Endothelial cell of umbilical vein (primary cell): Measurements from ENCODE around the gene ATXN7. TPM values are rescaled to one million over a fixed set of nuclear protein-coding genes. Genes with fewer than 3 reads are reported as not detected.

ENCODE experiments used
- BruUV-seq: library from RNA; stranded (reverse); fragments of 400-500 nt; replicated peaks from 2 replicates; lab custom pipeline; 2021; lab: Mats Ljungman, UMichigan
- CTCF ChIA-PET: fragments of 300-600, 350-600 bp; sonication (Branson Sonifier 250); formaldehyde crosslinking; loops from one replicate; lab custom pipeline; 2021; ENCODE audit warnings: antibody characterized with exemption, inconsistent platforms; lab: Charles Lee
- POLR2A ChIA-PET: fragments of 300-600, 350-600 bp; sonication (Branson Sonifier 250); formaldehyde crosslinking; loops from one replicate; lab custom pipeline; 2021; ENCODE audit warnings: antibody characterized with exemption, inconsistent platforms; lab: Charles Lee
- DNase-seq: peaks from one replicate; pipeline ENCODE4 v3.0.0-alpha.2; 2011; ENCODE audit warnings: low read depth, low spot score
- FAIRE-seq: peaks from 2 replicates; lab custom pipeline; 2011; peaks lifted over from hg19 to GRCh38; lab: Jason Lieb, UNC
- H2AFZ ChIP-seq: 2 replicates; pipeline ENCODE4 v1.6.0; 2012; ENCODE audit warnings: low read depth, low read length, control low read depth, inconsistent platforms
- H3K27ac ChIP-seq: 2 replicates; pipeline ENCODE4 v1.5.1; 2011; ENCODE audit warnings: low read depth, mild to moderate bottlenecking, control low read depth, low read length, moderate library complexity; ENCODE audit not compliant: insufficient read depth
- H3K27me3 ChIP-seq, 2 experiments: 2 replicates each; pipeline versions ENCODE4 v1.6.0 to v1.6.1; 2011; ENCODE audit warnings: low read length in 2 of 2, mixed read lengths in 1 of 2; ENCODE audit not compliant: control insufficient read depth in 2 of 2, insufficient read depth in 2 of 2
- H3K36me3 ChIP-seq, 2 experiments: 2 replicates in 1 of 2; 3 replicates in 1 of 2; pipeline ENCODE4 v1.5.1; 2011; ENCODE audit warnings: low read length in 2 of 2, mild to moderate bottlenecking in 1 of 2, moderate library complexity in 1 of 2; ENCODE audit not compliant: control insufficient read depth in 2 of 2, insufficient read depth in 2 of 2; ENCODE audit errors: extremely low read depth in 1 of 2
- H3K4me1 ChIP-seq: 3 replicates; pipeline ENCODE4 v1.5.1; 2011; ENCODE audit warnings: mild to moderate bottlenecking, low read length; ENCODE audit not compliant: control insufficient read depth, insufficient read depth; ENCODE audit errors: extremely low read depth
- H3K4me2 ChIP-seq: 2 replicates; pipeline ENCODE4 v1.6.1; 2011; ENCODE audit warnings: low read length, control low read depth, mixed read lengths; ENCODE audit not compliant: insufficient read depth
- H3K4me3 ChIP-seq, 3 experiments: fragments of 200-600 bp in 1 of 3; sonication (generic), shearing (Covaris generic) in 1 of 3; replicated peaks in 1 of 3; 2 replicates each; pipeline ENCODE4 v1.5.1; 2011 to 2016; ENCODE audit warnings: control low read depth in 3 of 3, low read length in 3 of 3, mild to moderate bottlenecking in 2 of 3, inconsistent platforms in 1 of 3, low read depth in 1 of 3, moderate library complexity in 1 of 3; ENCODE audit not compliant: insufficient read depth in 1 of 3
- H3K79me2 ChIP-seq: 2 replicates; pipeline ENCODE4 v1.6.0; 2012; ENCODE audit warnings: low read length, inconsistent platforms; ENCODE audit not compliant: control insufficient read depth, insufficient read depth
- H3K9ac ChIP-seq: replicated peaks from 2 replicates; pipeline ENCODE3; 2011; ENCODE audit warnings: low read length, control low read depth; ENCODE audit not compliant: insufficient read depth; ENCODE audit errors: extremely low read depth
- H3K9me1 ChIP-seq: replicated peaks from 3 replicates; pipeline ENCODE4 v1.6.0; 2011; ENCODE audit warnings: mild to moderate bottlenecking, low read length; ENCODE audit not compliant: control insufficient read depth, insufficient read depth; ENCODE audit errors: extremely low read depth
- H3K9me3 ChIP-seq: replicated peaks from 2 replicates; pipeline ENCODE4 v1.5.1; 2012; ENCODE audit warnings: low read length, inconsistent platforms; ENCODE audit not compliant: control insufficient read depth, insufficient read depth
- H4K20me1 ChIP-seq: replicated peaks from 2 replicates; pipeline ENCODE3; 2011; ENCODE audit warnings: mild to moderate bottlenecking, low read length; ENCODE audit not compliant: control insufficient read depth, insufficient read depth; ENCODE audit errors: extremely low read depth
- CTCF ChIP-seq, 2 donors: IDR thresholded peaks; 1 replicate in 1 of 2; 2 replicates in 1 of 2; pipeline ENCODE4 v1.5.1; 2011; ENCODE audit warnings: low read length in 2 of 2, mild to moderate bottlenecking in 2 of 2, moderate library complexity in 2 of 2, control low read depth in 1 of 2, inconsistent platforms in 1 of 2, low read depth in 1 of 2; ENCODE audit not compliant: insufficient read depth in 1 of 2; ENCODE audit errors: extremely low read depth in 1 of 2
- EZH2 ChIP-seq: IDR thresholded peaks from 2 replicates; pipeline ENCODE4 v1.6.1; 2012; ENCODE audit warnings: borderline replicate concordance, low read depth, mild to moderate bottlenecking, moderate library complexity, low read length, inconsistent platforms; ENCODE audit not compliant: severe bottlenecking
- FOS ChIP-seq: IDR thresholded peaks from 2 replicates; pipeline ENCODE4 v1.6.1; 2011; ENCODE audit warnings: mild to moderate bottlenecking, low read length, moderate library complexity, borderline replicate concordance; ENCODE audit not compliant: insufficient read depth
- GATA2 ChIP-seq: IDR thresholded peaks from 2 replicates; pipeline ENCODE4 v1.7.0; 2011; ENCODE audit warnings: low read depth, mild to moderate bottlenecking, moderate library complexity, mixed read lengths, low read length; ENCODE audit not compliant: insufficient read length, insufficient read depth
- JUN ChIP-seq: IDR thresholded peaks from 2 replicates; pipeline ENCODE4 v1.6.1; 2011; ENCODE audit warnings: borderline replicate concordance, low read depth; ENCODE audit not compliant: insufficient read length, insufficient read depth
- MYC ChIP-seq: IDR thresholded peaks from one replicate; pipeline ENCODE4 v1.6.1; 2011; ENCODE audit warnings: mild to moderate bottlenecking, low read depth, low read length
- POLR2A ChIP-seq: IDR thresholded peaks from 2 replicates; pipeline ENCODE4 v1.6.1; 2012; ENCODE audit warnings: low read depth, mild to moderate bottlenecking, control low read depth, low read length
- POLR2AphosphoS5 ChIP-seq: IDR thresholded peaks from 2 replicates; pipeline ENCODE4 v1.6.1; 2012; ENCODE audit warnings: low read depth, mild to moderate bottlenecking, control low read depth, low read length, moderate library complexity; ENCODE audit not compliant: insufficient read depth
- dilution Hi-C: fragments of 300-500 bp; cut with MboI; formaldehyde crosslinking; loops from one replicate; pipeline ENCODE4 v1.15.0; 2019; ENCODE audit warnings: low sequenced_read_pairs; ENCODE audit not compliant: extremely low pct_ligation_motif_present
- intact Hi-C: fragments of 100-400 bp; cut with micrococcal nuclease; formaldehyde crosslinking; loops from one replicate; pipeline ENCODE4 v1.10.0; 2022
- polyA plus RNA-seq, 4 experiments: library from polyadenylated mRNA; depleted of rRNA in 3 of 4; stranded (reverse) in 3 of 4; unstranded in 1 of 4; fragments of >200 nt; gene quantifications; 2 replicates each; pipeline versions ENCODE4 v1.2.1 to v1.2.3, GENCODE V29; 2011 to 2012; ENCODE audit warnings: missing spikeins in 1 of 4
- total RNA-seq: library from RNA; stranded (reverse); gene quantifications from 2 replicates; pipeline ENCODE4 v1.2.3, GENCODE V29; 2021
- TF ChIP-seq, protein P1 (sequence below): IDR thresholded peaks from 2 replicates; pipeline ENCODE4 v1.6.1; 2011; ENCODE audit not compliant: insufficient read depth, insufficient read length

ATXN7 gene
- total and polyA plus RNA-seq, 2 donors (not counting 3 experiments of a cell fraction or from before 2014, with no cell fraction given) = 21.2 to 34.7 TPM

DNA sequence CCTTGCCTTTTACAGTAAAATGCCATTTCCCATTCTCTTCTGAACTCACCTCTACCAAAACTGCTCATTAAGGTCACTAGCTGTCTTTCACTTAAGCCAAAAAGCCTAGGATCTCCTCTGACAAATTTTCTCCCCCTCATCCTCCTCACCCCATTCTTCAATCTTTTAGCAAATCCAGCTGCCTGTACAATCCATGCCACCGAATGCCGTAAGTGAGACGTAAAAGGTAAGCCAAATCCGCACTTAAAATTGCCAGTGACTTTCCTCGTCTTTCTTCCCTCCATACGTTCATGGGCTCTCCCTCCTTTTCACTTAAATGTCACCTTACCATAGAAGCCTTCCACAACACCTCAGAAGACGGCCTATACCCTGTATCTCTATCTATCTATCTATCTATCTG, 145.9 kb downstream of the ATXN7 start:
- TF ChIP-seq EZH2 (no peak), POLR2A (no peak), POLR2AphosphoS5 (no peak), MYC (no peak), GATA2 (no peak), FOS (no peak), JUN (no peak), CTCF (IDR thresholded peaks at IDR 0.05; ENCODE audit: extremely low read depth in 1 of 2, insufficient read depth in 1 of 2, low read depth in 1 of 2, low read length in 2 of 2) (no peak)
- TF ChIP-seq, protein P1, sequence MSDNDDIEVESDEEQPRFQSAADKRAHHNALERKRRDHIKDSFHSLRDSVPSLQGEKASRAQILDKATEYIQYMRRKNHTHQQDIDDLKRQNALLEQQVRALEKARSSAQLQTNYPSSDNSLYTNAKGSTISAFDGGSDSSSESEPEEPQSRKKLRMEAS = no peak
- Histone ChIP-seq H4K20me1 (no peaks in the 10 kb centered on the region), H3K36me3 (peaks cover 27 to 36% of the 10 kb centered on the region in 2 experiments), H3K9me3 (no peaks in the 10 kb centered on the region), H3K9ac (no peak overlapping the region), H3K4me3 (no peak overlapping the region), H3K27me3 (no peaks in the 10 kb centered on the region), H3K4me1 (peaks cover 5% of the 10 kb centered on the region), H3K79me2 (peaks cover 5% of the 10 kb centered on the region), H3K9me1 (no peaks in the 10 kb centered on the region), H2AFZ (no peak overlapping the region), H3K4me2 (no peak overlapping the region), H3K27ac (no peak overlapping the region)
- intact Hi-C loops (loop anchor here (5.0 kb wide), 1 partner anchor 142 kb away; no protein-coding TSS in a partner anchor), dilution Hi-C loops (no loop called here)
- ChIA-PET POLR2A (no interaction called here), CTCF (interaction anchor here (1.2 to 1.7 kb wide), 2 partner anchors 11 to 16 kb away, joined by 3 to 5 read pairs; no protein-coding TSS in a partner anchor)
- FAIRE-seq (no peak), DNase-seq (peak; percentile 9)
- BruUV-seq = no TSS peak
